Skeletal muscle satellite cell (primary cell): ENCODE data around the gene SIL1.

Experiments used
- H3K27me3 ChIP-seq: 2 replicates; pipeline ENCODE4 v1.7.0; 2013; ENCODE audit warnings: low read length; ENCODE audit not compliant: control insufficient read depth, insufficient read depth
- H3K36me3 ChIP-seq: 2 replicates; pipeline ENCODE4 v1.7.0; 2013; ENCODE audit warnings: mild to moderate bottlenecking, control low read depth, low read length; ENCODE audit not compliant: insufficient read depth
- H3K4me1 ChIP-seq: 2 replicates; pipeline ENCODE4 v1.7.0; 2013; ENCODE audit warnings: low read length; ENCODE audit not compliant: control insufficient read depth, insufficient read depth
- H3K4me2 ChIP-seq: 2 replicates; pipeline ENCODE4 v1.7.0; 2013; ENCODE audit warnings: mild to moderate bottlenecking, low read length
- H3K4me3 ChIP-seq: 2 replicates; pipeline ENCODE4 v1.7.0; 2013; ENCODE audit warnings: low read length
- H3K9ac ChIP-seq: 2 replicates; pipeline ENCODE4 v1.7.0; 2013; ENCODE audit warnings: mild to moderate bottlenecking, low read depth, low read length, moderate library complexity
- H3K9me3 ChIP-seq: replicated peaks from 2 replicates; pipeline ENCODE4 v1.7.0; 2013; ENCODE audit warnings: mild to moderate bottlenecking, control low read depth, low read length

The SIL1 gene

DNA sequence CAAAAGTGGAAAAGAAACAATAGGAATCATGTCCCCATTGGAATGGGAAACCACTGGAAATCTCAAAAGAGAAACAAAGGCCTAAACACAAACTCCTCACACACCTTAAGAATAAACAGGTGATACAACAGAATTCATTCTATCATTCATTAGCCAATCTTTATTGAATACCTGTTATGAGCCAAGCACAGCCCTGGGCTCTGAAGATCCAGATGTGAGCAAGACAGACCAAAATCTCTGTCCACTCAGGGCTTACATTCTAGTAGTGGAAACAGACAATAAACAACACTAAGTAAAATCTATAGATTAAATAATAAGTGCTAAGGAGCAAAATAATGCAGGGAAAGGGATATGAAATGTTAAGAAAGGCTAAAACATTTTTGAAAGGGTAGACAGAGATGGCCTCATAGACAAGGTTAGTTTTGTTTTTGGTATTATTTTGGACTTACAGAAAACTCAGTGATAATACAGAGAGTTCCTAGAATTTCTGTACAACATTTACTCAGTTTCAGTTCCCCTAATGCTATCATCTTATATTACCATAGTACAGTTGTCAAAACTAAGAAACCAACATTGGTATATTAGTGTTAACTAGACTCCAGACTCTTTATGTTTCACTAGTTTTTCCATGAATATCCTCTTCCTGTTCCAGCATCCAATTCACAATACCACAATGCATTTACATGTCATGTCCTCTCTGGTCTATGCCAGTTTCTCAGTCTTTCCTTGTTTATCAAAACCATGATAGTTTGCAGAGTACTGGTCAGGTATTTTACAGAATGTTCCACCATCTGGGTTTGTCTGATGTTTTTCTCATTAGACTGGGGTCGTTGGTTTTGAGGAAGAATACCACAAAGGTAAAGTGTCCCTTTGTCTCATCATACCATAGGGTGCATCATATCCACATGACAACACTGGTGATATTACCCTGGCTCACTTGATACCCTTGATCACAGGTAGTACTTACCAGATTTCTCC is 103.7 kb downstream of the SIL1 start:
- H3K9me3 ChIP-seq, result no peaks in the 10 kb centered on the region
- no peak overlapping the region for H3K4me2 ChIP-seq
- no peaks in the 10 kb centered on the region for H3K27me3 ChIP-seq
- no peaks in the 10 kb centered on the region for H3K4me1 ChIP-seq
- H3K36me3 ChIP-seq, result no peaks in the 10 kb centered on the region
- H3K9ac ChIP-seq, result no peak overlapping the region
- H3K4me3 ChIP-seq, result no peak overlapping the region

DNA sequence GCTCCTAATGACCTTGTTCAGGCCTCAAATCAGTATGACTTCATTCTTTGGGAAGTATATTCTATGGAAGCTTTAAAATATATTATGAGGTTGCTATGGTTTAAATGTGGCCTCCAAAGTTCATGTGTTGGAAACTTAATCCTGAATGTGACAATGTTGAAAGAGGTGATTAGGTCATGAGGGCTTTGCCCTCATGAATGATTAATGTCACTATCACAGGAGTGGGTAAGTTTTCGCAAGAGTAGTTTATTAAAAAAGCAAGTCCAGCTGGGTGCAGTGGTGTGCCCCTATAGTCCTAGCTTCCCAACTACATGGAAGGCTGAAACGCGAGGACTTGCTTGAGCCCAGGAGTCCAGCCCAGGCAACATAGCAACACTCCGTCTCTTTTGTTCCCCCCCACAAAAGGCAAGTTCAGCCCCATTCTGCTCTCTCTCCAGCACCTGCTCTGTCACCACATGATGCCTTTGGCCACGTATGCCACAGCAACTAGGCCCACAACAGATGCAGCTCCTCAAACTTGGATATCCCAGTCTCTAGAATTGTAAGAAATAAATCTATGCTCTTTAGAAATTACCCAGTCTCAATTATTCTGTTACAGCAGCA is 105.3 kb downstream of the SIL1 start:
- Histone ChIP-seq H3K4me3 (no peak overlapping the region), H3K9ac (no peak overlapping the region), H3K4me2 (no peak overlapping the region), H3K4me1 (peaks cover 6% of the 10 kb centered on the region), H3K27me3 (no peaks in the 10 kb centered on the region), H3K9me3 (no peaks in the 10 kb centered on the region), H3K36me3 (no peaks in the 10 kb centered on the region)

DNA sequence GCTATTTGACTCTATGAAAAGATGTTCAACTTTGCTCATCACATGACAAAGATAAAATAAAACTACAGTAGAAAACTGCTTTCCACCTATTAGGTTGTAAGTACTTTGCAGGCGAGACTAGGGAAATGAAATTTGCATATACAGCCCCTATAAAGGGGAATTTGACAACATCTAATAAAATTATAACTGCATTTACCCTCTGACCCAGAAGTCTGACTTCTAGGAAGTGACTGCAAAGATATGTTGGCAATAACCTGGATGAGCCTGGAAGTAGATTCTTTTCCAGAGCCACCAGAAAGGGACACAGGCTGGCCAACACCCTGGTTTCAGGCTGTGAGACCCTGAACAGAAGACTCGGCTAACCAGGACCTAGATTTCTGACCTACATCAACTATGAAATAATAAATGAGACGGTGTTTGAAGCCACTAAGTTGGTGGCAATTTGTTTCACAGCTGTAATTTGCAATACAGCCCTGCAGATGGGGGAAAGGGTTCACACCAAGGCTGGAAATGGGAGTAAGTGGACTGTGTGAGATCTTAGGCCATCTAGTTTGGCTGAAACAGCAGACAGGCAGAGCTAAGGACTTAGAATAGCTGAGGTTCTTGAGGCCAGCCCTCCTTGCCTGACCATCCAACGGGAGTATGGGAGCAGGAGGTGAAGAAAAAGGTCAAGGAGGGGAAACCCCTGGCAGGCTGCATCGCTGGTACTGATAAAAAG is 106.6 kb downstream of the SIL1 start:
- no peaks in the 10 kb centered on the region for H3K9me3 ChIP-seq
- peaks cover 10% of the 10 kb centered on the region for H3K4me1 ChIP-seq
- H3K27me3 ChIP-seq, result no peaks in the 10 kb centered on the region
- H3K4me3 ChIP-seq, result no peak overlapping the region
- H3K9ac ChIP-seq, result no peak overlapping the region
- H3K36me3 ChIP-seq, result no peaks in the 10 kb centered on the region
- no peak overlapping the region for H3K4me2 ChIP-seq

DNA sequence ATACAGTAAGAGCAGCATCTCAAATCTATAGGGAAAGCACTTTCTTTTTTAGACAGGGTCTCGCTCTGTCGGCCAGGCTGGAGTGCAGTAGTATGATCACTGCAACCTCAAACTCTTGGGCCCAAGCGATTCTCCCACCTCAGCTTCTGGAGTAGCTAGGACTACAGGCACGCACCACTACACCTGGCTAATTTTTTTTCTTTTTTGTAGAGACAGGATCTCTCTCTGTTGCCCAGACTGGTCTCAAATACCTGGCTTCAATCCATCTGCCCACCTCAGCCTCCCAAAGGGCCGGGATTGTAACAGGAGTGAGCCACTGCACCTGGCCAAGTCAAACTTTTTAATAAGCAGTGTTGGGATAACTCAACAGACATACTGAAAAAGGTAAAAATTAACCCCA is 107.6 kb downstream of the SIL1 start:
- no peak overlapping the region for H3K9ac ChIP-seq
- H3K9me3 ChIP-seq, result no peaks in the 10 kb centered on the region
- H3K36me3 ChIP-seq, result no peaks in the 10 kb centered on the region
- no peak overlapping the region for H3K4me2 ChIP-seq
- no peaks in the 10 kb centered on the region for H3K27me3 ChIP-seq
- peaks cover 10% of the 10 kb centered on the region for H3K4me1 ChIP-seq
- H3K4me3 ChIP-seq, result no peak overlapping the region

DNA sequence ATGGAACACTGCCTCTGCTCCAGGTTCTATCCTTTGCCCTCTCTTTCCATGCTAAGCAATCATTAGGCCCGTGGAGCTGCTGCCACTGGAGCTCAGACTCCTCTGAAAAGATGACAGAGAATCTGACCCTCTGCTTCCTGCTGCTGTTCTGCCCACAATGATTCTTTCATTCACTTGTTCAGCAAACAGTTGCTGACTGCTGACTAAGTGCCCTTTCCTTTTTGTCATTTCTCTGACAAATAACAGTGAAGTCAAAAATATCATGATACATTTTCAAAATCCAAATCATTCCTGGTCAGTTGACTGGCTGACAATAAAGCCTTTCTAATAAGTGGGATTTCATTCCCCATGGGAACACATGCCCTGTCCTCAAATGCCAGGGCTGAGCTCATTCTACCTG is 110.1 kb downstream of the SIL1 start:
- Histone ChIP-seq H3K4me2 (peak overlapping the region; percentile 37), H3K9me3 (no peaks in the 10 kb centered on the region)

DNA sequence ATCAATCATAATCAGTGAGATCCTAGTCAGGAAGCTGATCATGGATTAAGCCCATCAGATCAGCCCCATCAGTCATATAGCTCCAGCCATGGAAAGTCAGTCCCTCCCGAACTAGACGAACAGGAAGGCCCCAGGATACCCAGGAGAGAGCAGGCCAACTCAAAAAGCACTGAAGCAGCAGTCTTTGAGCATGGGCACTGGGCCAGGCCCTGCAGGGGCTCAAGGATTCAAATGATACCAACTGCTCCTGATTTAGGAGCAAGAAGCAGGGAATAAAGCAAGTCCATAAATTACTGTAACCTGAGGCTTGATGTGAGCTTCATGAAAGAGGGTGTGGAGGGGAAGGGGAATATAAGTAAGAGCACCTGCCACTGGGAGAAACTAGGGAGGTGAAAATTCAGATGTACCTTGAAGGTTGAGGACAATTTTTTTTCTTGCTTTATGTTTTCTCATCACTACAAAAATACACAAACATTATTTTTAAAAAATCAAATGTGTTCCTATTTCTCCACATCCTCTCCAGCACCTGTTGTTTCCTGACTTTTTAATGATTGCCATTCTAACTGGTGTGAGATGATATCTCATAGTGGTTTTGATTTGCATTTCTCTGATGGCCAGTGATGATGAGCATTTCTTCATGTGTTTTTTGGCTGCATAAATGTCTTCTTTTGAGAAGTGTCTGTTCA is 115.2 kb downstream of the SIL1 start:
- no peak overlapping the region for H3K9ac ChIP-seq
- H3K9me3 ChIP-seq, result no peaks in the 10 kb centered on the region
- H3K36me3 ChIP-seq, result no peaks in the 10 kb centered on the region
- H3K27me3 ChIP-seq, result no peaks in the 10 kb centered on the region
- H3K4me3 ChIP-seq, result no peak overlapping the region
- no peak overlapping the region for H3K4me2 ChIP-seq
- peaks cover 4% of the 10 kb centered on the region for H3K4me1 ChIP-seq

More for the DNA sequence above, 110.1 kb downstream of the SIL1 start:
- Histone ChIP-seq H3K36me3 (no peaks in the 10 kb centered on the region), H3K4me1 (peaks cover 10% of the 10 kb centered on the region), H3K27me3 (no peaks in the 10 kb centered on the region), H3K4me3 (no peak overlapping the region), H3K9ac (no peak overlapping the region)

DNA sequence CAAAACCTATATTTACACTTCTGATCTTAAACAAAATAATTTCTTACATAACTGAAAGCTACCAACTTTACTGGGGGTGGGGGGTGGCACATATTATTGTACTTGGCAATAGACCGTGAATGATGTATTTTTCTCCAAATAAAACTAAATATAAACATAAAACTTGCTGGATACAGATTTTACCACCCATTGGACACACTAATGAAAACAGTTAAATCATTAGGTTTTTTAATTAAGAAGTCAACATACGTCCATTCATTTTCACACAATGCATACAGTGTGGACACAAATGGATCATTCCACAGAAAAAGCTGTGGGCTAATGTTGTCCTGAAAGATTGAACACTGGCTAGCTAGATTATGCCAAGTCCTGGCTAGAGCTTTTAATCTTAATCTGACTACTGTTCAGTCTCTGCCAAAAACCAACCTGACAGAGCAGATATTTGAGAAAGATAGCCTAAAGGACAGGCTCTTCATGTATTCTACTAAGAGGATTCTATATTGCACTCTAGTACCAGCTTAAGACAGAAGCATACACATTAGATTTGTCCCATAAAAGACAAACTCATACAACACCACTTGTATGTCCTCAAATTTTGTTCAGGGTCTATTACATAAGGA is 118.1 kb downstream of the SIL1 start:
- no peaks in the 10 kb centered on the region for H3K9me3 ChIP-seq
- no peak overlapping the region for H3K4me2 ChIP-seq
- no peak overlapping the region for H3K4me3 ChIP-seq
- no peaks in the 10 kb centered on the region for H3K36me3 ChIP-seq
- peaks cover 6% of the 10 kb centered on the region for H3K4me1 ChIP-seq
- H3K9ac ChIP-seq, result no peak overlapping the region
- no peaks in the 10 kb centered on the region for H3K27me3 ChIP-seq

DNA sequence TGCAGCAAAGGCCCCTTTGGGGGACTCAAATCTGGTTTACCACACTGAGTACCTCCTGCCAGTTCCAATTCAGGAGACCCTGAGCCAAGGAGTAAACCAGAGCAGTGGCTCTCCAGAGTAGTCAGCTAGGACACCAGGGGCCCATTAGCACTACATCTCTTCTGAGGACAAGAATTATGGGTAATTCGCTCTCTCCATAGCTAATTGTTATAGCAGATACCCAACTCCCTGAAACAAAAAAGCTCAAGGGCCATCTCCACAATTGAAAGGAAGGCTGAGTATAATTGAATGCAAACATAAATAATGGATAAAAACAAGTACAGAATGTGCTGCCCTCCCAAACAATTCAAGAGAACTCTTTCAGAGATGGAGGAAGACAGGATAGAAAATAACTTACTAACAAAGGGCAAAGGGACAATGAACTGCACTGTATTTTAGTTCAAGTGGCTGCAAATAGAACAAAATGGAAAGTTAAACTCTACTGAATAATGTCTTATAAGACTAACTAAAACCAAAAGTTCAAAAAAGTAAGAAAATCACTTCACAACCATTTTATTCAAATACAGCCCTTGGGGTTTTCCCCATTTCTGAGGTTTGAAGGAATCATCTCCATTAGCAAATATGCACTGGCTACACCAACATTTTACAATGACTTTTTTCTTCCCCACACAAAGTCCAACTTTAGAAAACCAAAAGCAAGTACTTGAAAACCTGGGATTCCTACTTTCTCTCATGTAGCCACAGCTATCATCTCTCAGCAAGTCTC is 118.8 kb downstream of the SIL1 start:
- Histone ChIP-seq H3K36me3 (no peaks in the 10 kb centered on the region), H3K4me1 (peaks cover 6% of the 10 kb centered on the region), H3K27me3 (no peaks in the 10 kb centered on the region), H3K4me2 (no peak overlapping the region), H3K9ac (no peak overlapping the region), H3K9me3 (no peaks in the 10 kb centered on the region), H3K4me3 (no peak overlapping the region)

DNA sequence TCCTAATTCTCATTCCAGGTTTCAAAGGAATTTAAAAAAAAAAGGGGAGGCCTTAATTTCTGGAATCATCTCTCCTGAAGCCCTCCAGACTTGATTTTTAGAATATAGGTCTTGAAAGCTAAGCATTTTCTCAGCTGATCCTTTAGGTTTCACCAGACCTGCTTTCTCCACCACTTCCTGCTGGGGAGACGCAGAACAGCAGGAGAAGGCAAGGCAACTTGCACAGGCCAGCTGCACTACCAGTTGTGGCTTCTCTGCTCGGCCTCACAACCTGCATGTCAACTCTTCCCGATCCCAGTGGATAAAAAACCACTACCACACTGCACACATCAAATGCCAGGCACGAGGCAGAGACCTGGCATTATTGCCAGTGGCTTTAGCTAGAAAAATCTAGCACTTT is 119.8 kb downstream of the SIL1 start:
- Histone ChIP-seq H3K36me3 (no peaks in the 10 kb centered on the region), H3K4me2 (no peak overlapping the region), H3K9ac (no peak overlapping the region), H3K9me3 (no peaks in the 10 kb centered on the region), H3K4me1 (peaks cover 6% of the 10 kb centered on the region), H3K4me3 (no peak overlapping the region), H3K27me3 (no peaks in the 10 kb centered on the region)

DNA sequence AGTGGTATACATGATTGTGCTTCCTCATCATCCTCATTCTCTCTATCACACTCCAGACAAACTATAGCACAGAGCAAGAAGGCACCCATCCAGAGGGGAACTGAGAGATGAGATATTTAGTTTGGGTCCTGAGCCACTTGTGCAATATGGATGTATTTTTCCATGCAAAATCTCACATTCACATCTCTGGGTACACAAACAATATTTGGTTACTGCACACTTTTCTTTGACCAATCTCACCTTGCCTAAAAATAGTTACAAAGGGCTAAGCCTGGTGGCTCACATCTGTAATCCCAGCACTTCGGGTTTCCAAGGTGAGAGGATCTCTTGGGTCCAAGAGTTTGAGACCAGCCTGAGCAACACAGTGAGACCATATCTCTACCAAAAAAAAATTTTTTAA is 120.3 kb downstream of the SIL1 start:
- H3K36me3 ChIP-seq, result no peaks in the 10 kb centered on the region
- H3K4me1 ChIP-seq, result peaks cover 6% of the 10 kb centered on the region
- H3K4me3 ChIP-seq, result no peak overlapping the region
- H3K9ac ChIP-seq, result no peak overlapping the region
- no peak overlapping the region for H3K4me2 ChIP-seq
- no peaks in the 10 kb centered on the region for H3K27me3 ChIP-seq
- H3K9me3 ChIP-seq, result no peaks in the 10 kb centered on the region
